Panc1 (cell line): ENCODE measurements around the gene UGT1A5. TPM values are rescaled to one million over a fixed set of nuclear protein-coding genes. Genes with fewer than 3 reads are reported as not detected.

Experiments
- ATAC-seq: fragments of 200-7000 bp; cut with Tn5 transposase; 2 replicates; pipeline ENCODE4 v1.9.1; 2020; ENCODE audit warnings: mild to moderate bottlenecking, moderate library complexity
- BruUV-seq: library from RNA; stranded (reverse); fragments of 400-500 nt; replicated peaks from 2 replicates; lab custom pipeline; 2021; lab: Mats Ljungman, UMichigan
- CTCF ChIA-PET: fragments of 300-600 bp; sonication (Branson Sonifier 250); formaldehyde crosslinking; loops from one replicate; lab custom pipeline; 2022; ENCODE audit warnings: antibody characterized with exemption; lab: Charles Lee
- POLR2A ChIA-PET: fragments of 300-600 bp; sonication (Branson Sonifier 250); formaldehyde crosslinking; loops from one replicate; lab custom pipeline; 2022; ENCODE audit warnings: antibody characterized with exemption; lab: Charles Lee
- DNase-seq: peaks from one replicate; pipeline ENCODE4 v3.0.0-alpha.2; 2010; ENCODE audit warnings: low read depth, low spot score
- H3K27ac ChIP-seq: 2 replicates; pipeline ENCODE4 v1.5.1; 2011; ENCODE audit warnings: mild to moderate bottlenecking, low read length, inconsistent platforms
- H3K27me3 ChIP-seq: fragments of 200-500 bp; sonication (Bioruptor generic); 2 replicates; pipeline ENCODE4 v1.6.0; 2014; ENCODE audit warnings: low read length, inconsistent platforms; ENCODE audit not compliant: control insufficient read depth, insufficient read depth
- H3K36me3 ChIP-seq: fragments of 200-500 bp; sonication (Bioruptor generic); 2 replicates; pipeline ENCODE4 v1.5.1; 2014; ENCODE audit warnings: inconsistent platforms, mild to moderate bottlenecking, low read length, moderate library complexity; ENCODE audit not compliant: control insufficient read depth, insufficient read depth
- H3K4me1 ChIP-seq: 2 replicates; pipeline ENCODE4 v1.5.1; 2011; ENCODE audit warnings: inconsistent platforms, mild to moderate bottlenecking, low read length, moderate library complexity; ENCODE audit not compliant: control insufficient read depth, insufficient read depth
- H3K4me3 ChIP-seq, 2 experiments: 2 replicates each; pipeline ENCODE4 v1.5.1; 2011 to 2012; ENCODE audit warnings: low read depth in 2 of 2, low read length in 2 of 2, mild to moderate bottlenecking in 2 of 2, inconsistent platforms in 1 of 2, moderate library complexity in 1 of 2
- H3K9me3 ChIP-seq: fragments of 200-500 bp; sonication (Bioruptor generic); 2 replicates; pipeline ENCODE4 v1.5.1; 2014; ENCODE audit warnings: low read depth, mild to moderate bottlenecking, inconsistent platforms, low read length, moderate library complexity; ENCODE audit not compliant: control insufficient read depth, insufficient read depth
- CTCF ChIP-seq: fragments of 450-650 bp; IDR thresholded peaks from 2 replicates; pipeline ENCODE4 v1.5.1; 2017; ENCODE audit warnings: mild to moderate bottlenecking
- POLR2AphosphoS5 ChIP-seq: IDR thresholded peaks from 2 replicates; pipeline ENCODE4 v1.6.1; 2012; ENCODE audit warnings: mild to moderate bottlenecking, low read depth, low read length, moderate library complexity
- REST ChIP-seq, 2 experiments: IDR thresholded peaks; 2 replicates each; pipeline ENCODE4 v1.6.1; 2011 to 2012; ENCODE audit warnings: low read depth in 2 of 2, control low read depth in 1 of 2, low read length in 1 of 2, mild to moderate bottlenecking in 1 of 2, moderate library complexity in 1 of 2; ENCODE audit not compliant: insufficient read depth in 1 of 2
- SIN3A ChIP-seq: IDR thresholded peaks from 2 replicates; pipeline ENCODE4 v1.6.1; 2012; ENCODE audit warnings: low read depth, mild to moderate bottlenecking, low read length, moderate library complexity, borderline replicate concordance; ENCODE audit not compliant: insufficient read depth
- TCF7L2 ChIP-seq: IDR thresholded peaks from 2 replicates; pipeline ENCODE4 v1.6.1; 2011; ENCODE audit warnings: mild to moderate bottlenecking, low read depth, low read length, inconsistent platforms
- in situ Hi-C: cut with HindIII; loops from 2 replicates; pipeline ENCODE4 v1.10.0; 2016; ENCODE audit warnings: low sequenced_read_pairs, low pct_unique_long_range_greater_than_20kb
- intact Hi-C: fragments of 100-400 bp; cut with micrococcal nuclease; formaldehyde crosslinking; loops from one replicate; pipeline ENCODE4 v1.10.0; 2022; ENCODE audit not compliant: unreplicated experiment
- total RNA-seq: library from RNA; stranded (reverse); gene quantifications from one replicate; pipeline ENCODE4 v1.2.1, GENCODE V29; 2021; ENCODE audit not compliant: unreplicated experiment

UGT1A5 gene
- total RNA-seq, 1 experiment from 2014 or later: not detected

- ATAC-seq (no peak), DNase-seq (no peak)
- no TSS peak for BruUV-seq
- no peaks in the 10 kb centered on the region for H3K27me3 ChIP-seq
- no peaks in the 10 kb centered on the region for H3K9me3 ChIP-seq
- no peak overlapping the region for H3K4me3 ChIP-seq
- in situ Hi-C loops (no loop called here), intact Hi-C loops (no loop called here)
- TF ChIP-seq TCF7L2: no peak
- TF ChIP-seq POLR2AphosphoS5: no peak
- H3K36me3 ChIP-seq: no peaks in the 10 kb centered on the region
- ChIA-PET CTCF (no interaction called here), POLR2A (no interaction called here)
- no peak overlapping the region for H3K27ac ChIP-seq
- H3K4me1 ChIP-seq: no peaks in the 10 kb centered on the region
Measured at GRCh38 chr2:233672886-233673285, 39.8 kb upstream of the UGT1A5 start.

GRCh38 chr2:233673896-233674295, 38.8 kb upstream of the UGT1A5 start:
- ATAC-seq (no peak), DNase-seq (no peak)
- intact Hi-C loops: no loop called here
- Histone ChIP-seq H3K4me3 (no peak overlapping the region), H3K4me1 (no peaks in the 10 kb centered on the region), H3K36me3 (no peaks in the 10 kb centered on the region), H3K9me3 (no peaks in the 10 kb centered on the region), H3K27me3 (no peaks in the 10 kb centered on the region), H3K27ac (no peak overlapping the region)
- ChIA-PET CTCF (no interaction called here), POLR2A (no interaction called here)
- no peak for TF ChIP-seq POLR2AphosphoS5
- no peak for TF ChIP-seq CTCF
- TF ChIP-seq SIN3A: no peak
- no peak for TF ChIP-seq TCF7L2
- TF ChIP-seq REST (IDR thresholded peaks at IDR 0.05; ENCODE audit: insufficient read depth in 1 of 2, low read depth in 2 of 2, low read length in 1 of 2): no peak
- no TSS peak for BruUV-seq
- in situ Hi-C loops: no loop called here

- DNase-seq (no peak), ATAC-seq (no peak)
- POLR2A ChIA-PET: no interaction called here
- no peak overlapping the region for H3K27ac ChIP-seq
- H3K4me1 ChIP-seq: no peaks in the 10 kb centered on the region
- TF ChIP-seq REST (IDR thresholded peaks at IDR 0.05; ENCODE audit: insufficient read depth in 1 of 2, low read depth in 2 of 2, low read length in 1 of 2) (no peak), SIN3A (no peak), TCF7L2 (no peak), POLR2AphosphoS5 (no peak), CTCF (no peak; the same call in 1 of the 2 replicates)
- H3K36me3 ChIP-seq: no peaks in the 10 kb centered on the region
- in situ Hi-C loops (no loop called here), intact Hi-C loops (no loop called here)
- no peak overlapping the region for H3K4me3 ChIP-seq
- no peaks in the 10 kb centered on the region for H3K9me3 ChIP-seq
- CTCF ChIA-PET: no interaction called here
- H3K27me3 ChIP-seq: no peaks in the 10 kb centered on the region
- BruUV-seq: no TSS peak
Measured at GRCh38 chr2:233674314-233674713, 38.4 kb upstream of the UGT1A5 start.
